ENCODE data around the gene CSK.

CSK gene

DNA sequence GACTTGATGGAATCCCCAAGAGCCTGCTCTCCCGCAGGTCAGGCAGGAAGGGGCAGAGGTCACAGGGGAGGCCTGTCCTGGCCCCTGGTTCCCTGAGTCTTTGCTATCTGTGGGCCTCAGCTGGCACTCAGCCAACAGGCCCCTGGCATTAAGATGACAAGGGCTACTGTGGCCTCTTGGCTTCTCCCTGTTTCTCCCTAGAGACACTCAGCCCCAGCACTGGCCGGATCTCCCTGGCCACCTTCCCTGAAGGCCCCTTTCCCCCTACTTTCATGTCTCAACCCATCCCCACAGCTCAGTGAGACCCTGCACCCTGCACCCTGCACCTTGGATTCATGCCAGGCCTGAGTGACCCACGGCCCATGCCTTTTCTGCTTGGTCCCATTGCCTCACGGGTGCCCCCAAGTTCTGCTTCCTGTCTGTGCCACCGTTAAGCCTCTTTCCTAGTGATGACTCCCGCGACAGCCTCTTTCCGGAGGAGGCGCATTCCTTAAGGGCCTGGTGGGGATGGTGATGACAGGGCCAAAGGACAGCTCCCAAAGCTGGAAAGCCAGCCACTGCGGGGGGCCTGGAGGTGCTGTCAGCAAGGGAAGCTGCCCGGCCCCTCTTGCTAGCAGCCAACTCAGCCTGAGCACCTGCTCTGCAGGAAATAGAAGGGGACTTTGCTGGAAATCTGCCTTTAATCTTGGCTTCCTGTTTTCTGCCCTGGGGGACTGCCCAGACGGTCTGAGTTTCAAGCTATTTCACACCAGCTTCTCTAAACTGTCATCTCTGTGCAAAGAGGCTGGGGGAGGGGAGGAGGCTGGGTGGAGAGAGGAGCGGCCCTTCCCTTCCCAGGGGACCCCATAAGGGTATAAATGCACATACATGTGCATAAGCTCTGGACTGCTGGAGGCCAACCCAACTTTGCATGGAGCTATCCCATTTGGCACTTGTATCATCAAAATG lies 4.8 kb upstream of the CSK start:
- TF ChIP-seq FOXP2 (optimal IDR thresholded peaks at IDR 0.05; ENCODE audit: borderline replicate concordance, extremely low read depth, extremely low read length, insufficient read depth): peak; percentile 43
- TF ChIP-seq POLR2AphosphoS5 (IDR thresholded peaks at IDR 0.05; ENCODE audit: low read depth, low read length): no peak
- TF ChIP-seq, protein P1, sequence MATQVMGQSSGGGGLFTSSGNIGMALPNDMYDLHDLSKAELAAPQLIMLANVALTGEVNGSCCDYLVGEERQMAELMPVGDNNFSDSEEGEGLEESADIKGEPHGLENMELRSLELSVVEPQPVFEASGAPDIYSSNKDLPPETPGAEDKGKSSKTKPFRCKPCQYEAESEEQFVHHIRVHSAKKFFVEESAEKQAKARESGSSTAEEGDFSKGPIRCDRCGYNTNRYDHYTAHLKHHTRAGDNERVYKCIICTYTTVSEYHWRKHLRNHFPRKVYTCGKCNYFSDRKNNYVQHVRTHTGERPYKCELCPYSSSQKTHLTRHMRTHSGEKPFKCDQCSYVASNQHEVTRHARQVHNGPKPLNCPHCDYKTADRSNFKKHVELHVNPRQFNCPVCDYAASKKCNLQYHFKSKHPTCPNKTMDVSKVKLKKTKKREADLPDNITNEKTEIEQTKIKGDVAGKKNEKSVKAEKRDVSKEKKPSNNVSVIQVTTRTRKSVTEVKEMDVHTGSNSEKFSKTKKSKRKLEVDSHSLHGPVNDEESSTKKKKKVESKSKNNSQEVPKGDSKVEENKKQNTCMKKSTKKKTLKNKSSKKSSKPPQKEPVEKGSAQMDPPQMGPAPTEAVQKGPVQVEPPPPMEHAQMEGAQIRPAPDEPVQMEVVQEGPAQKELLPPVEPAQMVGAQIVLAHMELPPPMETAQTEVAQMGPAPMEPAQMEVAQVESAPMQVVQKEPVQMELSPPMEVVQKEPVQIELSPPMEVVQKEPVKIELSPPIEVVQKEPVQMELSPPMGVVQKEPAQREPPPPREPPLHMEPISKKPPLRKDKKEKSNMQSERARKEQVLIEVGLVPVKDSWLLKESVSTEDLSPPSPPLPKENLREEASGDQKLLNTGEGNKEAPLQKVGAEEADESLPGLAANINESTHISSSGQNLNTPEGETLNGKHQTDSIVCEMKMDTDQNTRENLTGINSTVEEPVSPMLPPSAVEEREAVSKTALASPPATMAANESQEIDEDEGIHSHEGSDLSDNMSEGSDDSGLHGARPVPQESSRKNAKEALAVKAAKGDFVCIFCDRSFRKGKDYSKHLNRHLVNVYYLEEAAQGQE (IDR thresholded peaks at IDR 0.05; ENCODE audit: insufficient read depth in 1 of 2, low read depth in 2 of 2, low read length in 2 of 2): peak in 1 of 2 experiments; percentile 57; a peak in 1 of 4 replicates

DNA sequence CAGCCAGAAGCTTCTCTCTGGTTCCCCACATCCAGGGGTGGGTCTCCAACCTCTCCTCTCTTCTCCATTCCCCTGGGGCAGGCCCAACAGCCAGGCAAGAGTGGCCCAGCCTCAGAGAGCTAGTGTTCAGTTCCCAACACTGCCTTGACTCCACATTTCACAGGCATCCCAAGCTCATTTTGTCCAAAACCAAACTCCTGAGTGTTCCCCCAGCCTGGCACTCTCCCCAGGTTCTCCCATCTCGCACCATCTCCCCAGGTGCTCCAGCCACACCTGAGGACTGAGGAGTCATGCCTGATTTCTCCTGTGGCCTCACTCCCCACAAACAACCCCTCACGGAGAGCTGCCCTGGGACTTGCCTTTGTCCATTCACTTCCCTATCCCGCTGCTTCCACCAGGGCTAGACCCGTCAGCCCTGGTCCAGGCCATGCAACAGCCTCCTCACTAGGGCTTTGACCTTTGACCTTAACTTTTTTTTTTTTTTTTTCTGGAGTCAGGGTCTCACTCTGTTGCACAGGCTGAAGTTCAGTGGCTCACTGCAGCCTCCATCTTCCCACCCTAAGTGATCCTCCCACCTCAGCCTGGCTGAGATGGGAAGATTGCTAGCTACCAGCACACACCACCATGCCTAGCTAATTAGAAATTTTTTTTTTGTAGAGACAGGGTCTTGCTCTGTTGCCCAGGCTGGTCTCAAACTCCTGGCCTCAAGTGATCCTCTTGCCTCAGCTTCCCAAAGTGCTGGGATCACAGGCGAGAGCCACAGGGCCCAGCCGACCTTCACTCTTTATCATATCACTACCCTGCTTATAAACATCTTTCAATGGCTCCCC lies 3.9 kb upstream of the CSK start:
- no peak for TF ChIP-seq POLR2AphosphoS5 (IDR thresholded peaks at IDR 0.05; ENCODE audit: low read depth, low read length)
- TF ChIP-seq TAF1 (IDR thresholded peaks at IDR 0.05; ENCODE audit: borderline replicate concordance, insufficient read depth, low read length): no peak
- no peak for TF ChIP-seq SIN3A (IDR thresholded peaks at IDR 0.05; ENCODE audit: borderline replicate concordance, insufficient read depth, low read length)
- TF ChIP-seq FOXP2 (optimal IDR thresholded peaks at IDR 0.05; ENCODE audit: borderline replicate concordance, extremely low read depth, extremely low read length, insufficient read depth): no peak
- TF ChIP-seq, protein P1 (IDR thresholded peaks at IDR 0.05; ENCODE audit: insufficient read depth in 1 of 2, low read depth in 2 of 2, low read length in 2 of 2): no peak

DNA sequence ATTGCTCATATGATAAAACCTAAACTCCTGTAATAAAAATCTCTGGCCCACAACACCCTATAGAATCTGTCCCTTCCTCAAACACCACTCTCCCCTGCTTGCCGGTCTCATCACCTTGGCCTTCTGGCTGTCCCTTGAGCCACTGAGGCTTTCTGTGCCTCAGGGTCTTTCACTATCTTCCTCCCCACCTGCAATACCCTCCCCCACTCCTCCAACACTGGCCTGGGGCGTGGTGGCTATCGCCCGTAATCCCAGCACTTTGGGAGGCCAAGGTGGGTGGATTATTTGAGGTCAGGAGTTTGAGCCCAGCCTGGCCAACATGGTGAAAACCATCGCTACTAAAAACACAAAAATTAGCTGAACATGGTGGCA lies 3.3 kb upstream of the CSK start:
- TF ChIP-seq SIN3A (IDR thresholded peaks at IDR 0.05; ENCODE audit: borderline replicate concordance, insufficient read depth, low read length) (no peak), TAF1 (IDR thresholded peaks at IDR 0.05; ENCODE audit: borderline replicate concordance, insufficient read depth, low read length) (no peak), POLR2AphosphoS5 (IDR thresholded peaks at IDR 0.05; ENCODE audit: low read depth, low read length) (no peak), FOXP2 (optimal IDR thresholded peaks at IDR 0.05; ENCODE audit: borderline replicate concordance, extremely low read depth, extremely low read length, insufficient read depth) (no peak)
- TF ChIP-seq, protein P1 (IDR thresholded peaks at IDR 0.05; ENCODE audit: insufficient read depth in 1 of 2, low read depth in 2 of 2, low read length in 2 of 2): no peak

DNA sequence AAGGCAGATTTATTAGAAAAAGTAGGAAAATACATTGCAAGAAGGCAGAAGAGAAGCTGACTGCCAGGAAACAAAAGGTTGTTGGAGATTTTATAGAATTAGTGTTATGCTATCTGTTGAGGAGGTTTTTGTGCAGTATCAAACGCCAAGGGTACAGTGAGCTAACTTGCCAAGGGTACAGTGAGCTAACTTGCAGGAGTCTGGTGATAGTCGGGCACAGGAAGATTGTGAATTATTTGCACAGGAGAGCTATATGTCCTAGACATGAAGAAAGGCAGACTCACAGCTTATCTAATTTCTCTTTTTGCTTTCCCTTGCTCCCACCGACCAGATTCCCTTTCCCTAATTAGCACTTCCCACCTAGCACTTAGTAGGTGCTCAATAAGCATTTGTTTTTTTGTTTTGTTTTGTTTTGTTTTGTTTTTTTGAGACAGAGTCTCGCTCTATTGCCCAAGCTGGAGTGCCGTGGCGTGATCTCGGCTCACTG lies 2.7 kb upstream of the CSK start:
- TF ChIP-seq FOXP2 (optimal IDR thresholded peaks at IDR 0.05; ENCODE audit: borderline replicate concordance, extremely low read depth, extremely low read length, insufficient read depth): no peak
- no peak for TF ChIP-seq SIN3A (IDR thresholded peaks at IDR 0.05; ENCODE audit: borderline replicate concordance, insufficient read depth, low read length)
- no peak for TF ChIP-seq POLR2AphosphoS5 (IDR thresholded peaks at IDR 0.05; ENCODE audit: low read depth, low read length)
- TF ChIP-seq, protein P1 (IDR thresholded peaks at IDR 0.05; ENCODE audit: insufficient read depth in 1 of 2, low read depth in 2 of 2, low read length in 2 of 2): no peak

Measured in PFSK-1 (cell line).